GM15510 (cell line): Measurements from ENCODE around the gene ABCA2.

Experiments used
- POLR2A ChIP-seq: IDR thresholded peaks from 3 replicates; pipeline ENCODE4 v1.6.1; 2011; ENCODE audit warnings: borderline replicate concordance; ENCODE audit not compliant: insufficient read length; ENCODE audit errors: extremely low read depth

Gene ABCA2

GRCh38 chr9:136958473-136958872 is 69.6 kb downstream of the ABCA2 start:
- no peak for TF ChIP-seq POLR2A

GRCh38 chr9:136957901-136958300 is 70.1 kb downstream of the ABCA2 start:
- TF ChIP-seq POLR2A = no peak

- TF ChIP-seq POLR2A = no peak
Observed at GRCh38 chr9:136957461-136957860, 70.6 kb downstream of the ABCA2 start.
